ENCODE data around the gene ENO1. TPM values are rescaled to one million over a fixed set of nuclear protein-coding genes. Genes with fewer than 3 reads are reported as not detected.

Gene ENO1
- total and polyA plus RNA-seq, 2 experiments from 2014 or later, result 910 to 1,831 TPM

DNA sequence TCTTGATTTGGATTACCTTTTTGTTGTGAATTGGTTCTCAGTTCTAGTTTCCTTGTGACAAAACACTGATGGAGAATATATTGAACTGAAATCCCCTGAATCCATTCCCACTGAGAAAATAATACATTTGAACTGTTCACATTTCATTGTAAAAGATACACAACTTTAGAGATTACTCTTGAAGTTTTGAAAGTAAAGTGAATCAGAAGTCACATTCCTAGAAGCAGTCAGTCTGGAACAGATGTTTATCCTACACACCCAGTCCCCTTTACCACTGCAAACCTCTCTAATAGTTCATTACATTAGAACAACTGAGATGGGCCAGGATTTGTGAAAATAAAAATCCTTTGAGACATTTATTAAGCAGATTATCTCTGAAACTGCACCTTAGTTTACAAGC lies 64.5 kb downstream of the ENO1 start (continued):
- TF ChIP-seq, protein P1, sequence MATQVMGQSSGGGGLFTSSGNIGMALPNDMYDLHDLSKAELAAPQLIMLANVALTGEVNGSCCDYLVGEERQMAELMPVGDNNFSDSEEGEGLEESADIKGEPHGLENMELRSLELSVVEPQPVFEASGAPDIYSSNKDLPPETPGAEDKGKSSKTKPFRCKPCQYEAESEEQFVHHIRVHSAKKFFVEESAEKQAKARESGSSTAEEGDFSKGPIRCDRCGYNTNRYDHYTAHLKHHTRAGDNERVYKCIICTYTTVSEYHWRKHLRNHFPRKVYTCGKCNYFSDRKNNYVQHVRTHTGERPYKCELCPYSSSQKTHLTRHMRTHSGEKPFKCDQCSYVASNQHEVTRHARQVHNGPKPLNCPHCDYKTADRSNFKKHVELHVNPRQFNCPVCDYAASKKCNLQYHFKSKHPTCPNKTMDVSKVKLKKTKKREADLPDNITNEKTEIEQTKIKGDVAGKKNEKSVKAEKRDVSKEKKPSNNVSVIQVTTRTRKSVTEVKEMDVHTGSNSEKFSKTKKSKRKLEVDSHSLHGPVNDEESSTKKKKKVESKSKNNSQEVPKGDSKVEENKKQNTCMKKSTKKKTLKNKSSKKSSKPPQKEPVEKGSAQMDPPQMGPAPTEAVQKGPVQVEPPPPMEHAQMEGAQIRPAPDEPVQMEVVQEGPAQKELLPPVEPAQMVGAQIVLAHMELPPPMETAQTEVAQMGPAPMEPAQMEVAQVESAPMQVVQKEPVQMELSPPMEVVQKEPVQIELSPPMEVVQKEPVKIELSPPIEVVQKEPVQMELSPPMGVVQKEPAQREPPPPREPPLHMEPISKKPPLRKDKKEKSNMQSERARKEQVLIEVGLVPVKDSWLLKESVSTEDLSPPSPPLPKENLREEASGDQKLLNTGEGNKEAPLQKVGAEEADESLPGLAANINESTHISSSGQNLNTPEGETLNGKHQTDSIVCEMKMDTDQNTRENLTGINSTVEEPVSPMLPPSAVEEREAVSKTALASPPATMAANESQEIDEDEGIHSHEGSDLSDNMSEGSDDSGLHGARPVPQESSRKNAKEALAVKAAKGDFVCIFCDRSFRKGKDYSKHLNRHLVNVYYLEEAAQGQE (IDR thresholded peaks at IDR 0.05; ENCODE audit: unreplicated experiment), result no peak
- TF ChIP-seq STAT1 (IDR thresholded peaks at IDR 0.05; ENCODE audit: unreplicated experiment) (no peak), CREB1 (CRISPR knock-in tag; IDR thresholded peaks at IDR 0.05; ENCODE audit: low read depth) (no peak), NANOG (IDR thresholded peaks at IDR 0.05; ENCODE audit: borderline replicate concordance) (no peak), ZNF331 (CRISPR knock-in tag; IDR thresholded peaks at IDR 0.05; ENCODE audit: low read depth) (no peak)

DNA sequence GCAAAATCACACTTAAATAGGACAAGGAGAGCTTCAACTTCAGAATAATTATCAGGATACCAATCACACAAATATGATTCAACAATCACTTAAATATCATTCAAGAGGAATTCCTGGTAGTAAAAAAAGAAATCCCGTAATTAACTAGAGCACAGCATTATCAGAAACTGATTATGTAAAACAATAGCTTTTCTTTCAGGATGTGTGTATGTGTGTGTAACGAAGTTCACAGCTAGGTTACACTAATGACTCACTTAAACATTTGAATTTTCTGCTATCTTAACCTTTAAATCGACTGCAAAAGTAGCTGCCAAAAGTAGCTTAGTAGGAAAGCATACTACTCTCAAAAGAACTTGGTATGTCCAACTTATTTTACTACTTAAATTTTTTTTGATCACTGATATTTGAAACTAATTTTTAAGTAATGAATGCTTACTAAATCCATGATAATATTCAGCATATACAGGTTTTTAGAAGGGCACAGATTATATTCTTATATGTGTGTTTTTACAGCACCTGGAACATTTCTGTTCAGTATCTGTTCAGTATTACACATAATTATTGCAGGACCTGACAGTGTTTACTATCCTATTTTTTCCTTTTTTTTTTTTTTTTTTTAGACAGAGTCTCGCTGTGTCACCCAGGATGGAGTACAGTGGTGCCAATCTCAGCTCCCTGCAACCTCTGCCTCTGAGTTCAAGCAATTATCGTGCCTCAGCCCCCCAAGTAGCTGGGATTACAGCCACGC lies 65.3 kb downstream of the ENO1 start:
- H3K4me3 Mint-ChIP-seq, result no peak overlapping the region
- Histone ChIP-seq H4K20me1 (replicated peaks; ENCODE audit: insufficient read depth) (peaks cover 11% of the 10 kb centered on the region), H2AFZ (no peak overlapping the region), H3K36me3 (ENCODE audit: insufficient read depth) (no peaks in the 10 kb centered on the region), H3K4me1 (ENCODE audit: insufficient read depth) (peaks cover 19% of the 10 kb centered on the region), H3K27ac (ENCODE audit: low read depth) (no peak overlapping the region), H3K27me3 (ENCODE audit: insufficient read depth) (no peaks in the 10 kb centered on the region), H3F3A (replicated peaks; ENCODE audit: low read depth) (peaks cover 3% of the 10 kb centered on the region), H3K4me3 (no peak overlapping the region), H3K4me2 (no peak overlapping the region), H3K9me2 (ENCODE audit: insufficient read depth) (no peaks in the 10 kb centered on the region), H3K79me2 (replicated peaks; ENCODE audit: insufficient read depth) (peaks cover 88% of the 10 kb centered on the region)
- peaks cover 6% of the 10 kb centered on the region for H3K27me3 Mint-ChIP-seq (ENCODE audit: insufficient read depth, low read depth, poor library complexity)
- peak overlapping the region; percentile 48; the same call in 1 of the 2 replicates for H3K27ac Mint-ChIP-seq
- ATAC-seq (no peak), DNase-seq (ENCODE audit: low spot score) (no peak)
- H3K36me3 Mint-ChIP-seq (ENCODE audit: low read depth), result no peaks in the 10 kb centered on the region; the same call in 2 of the 3 replicates
- peaks cover 33% of the 10 kb centered on the region for H3K4me1 Mint-ChIP-seq
- no peaks in the 10 kb centered on the region for H3K9me3 Mint-ChIP-seq
- TF ChIP-seq EZH2 (IDR thresholded peaks at IDR 0.05; ENCODE audit: low read depth, unreplicated experiment) (no peak), CREB1 (CRISPR knock-in tag; IDR thresholded peaks at IDR 0.05; ENCODE audit: low read depth) (no peak), NANOG (IDR thresholded peaks at IDR 0.05; ENCODE audit: borderline replicate concordance) (no peak), POLR2AphosphoS5 (IDR thresholded peaks at IDR 0.05; ENCODE audit: low read depth) (no peak), ZNF331 (CRISPR knock-in tag; IDR thresholded peaks at IDR 0.05; ENCODE audit: low read depth) (no peak), JUNB (IDR thresholded peaks at IDR 0.05; ENCODE audit: unreplicated experiment) (no peak), ZNF114 (CRISPR knock-in tag; IDR thresholded peaks at IDR 0.05) (no peak)
- TF ChIP-seq, protein P2, sequence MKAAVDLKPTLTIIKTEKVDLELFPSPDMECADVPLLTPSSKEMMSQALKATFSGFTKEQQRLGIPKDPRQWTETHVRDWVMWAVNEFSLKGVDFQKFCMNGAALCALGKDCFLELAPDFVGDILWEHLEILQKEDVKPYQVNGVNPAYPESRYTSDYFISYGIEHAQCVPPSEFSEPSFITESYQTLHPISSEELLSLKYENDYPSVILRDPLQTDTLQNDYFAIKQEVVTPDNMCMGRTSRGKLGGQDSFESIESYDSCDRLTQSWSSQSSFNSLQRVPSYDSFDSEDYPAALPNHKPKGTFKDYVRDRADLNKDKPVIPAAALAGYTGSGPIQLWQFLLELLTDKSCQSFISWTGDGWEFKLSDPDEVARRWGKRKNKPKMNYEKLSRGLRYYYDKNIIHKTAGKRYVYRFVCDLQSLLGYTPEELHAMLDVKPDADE (IDR thresholded peaks at IDR 0.05), result no peak
- TF ChIP-seq, protein P3, sequence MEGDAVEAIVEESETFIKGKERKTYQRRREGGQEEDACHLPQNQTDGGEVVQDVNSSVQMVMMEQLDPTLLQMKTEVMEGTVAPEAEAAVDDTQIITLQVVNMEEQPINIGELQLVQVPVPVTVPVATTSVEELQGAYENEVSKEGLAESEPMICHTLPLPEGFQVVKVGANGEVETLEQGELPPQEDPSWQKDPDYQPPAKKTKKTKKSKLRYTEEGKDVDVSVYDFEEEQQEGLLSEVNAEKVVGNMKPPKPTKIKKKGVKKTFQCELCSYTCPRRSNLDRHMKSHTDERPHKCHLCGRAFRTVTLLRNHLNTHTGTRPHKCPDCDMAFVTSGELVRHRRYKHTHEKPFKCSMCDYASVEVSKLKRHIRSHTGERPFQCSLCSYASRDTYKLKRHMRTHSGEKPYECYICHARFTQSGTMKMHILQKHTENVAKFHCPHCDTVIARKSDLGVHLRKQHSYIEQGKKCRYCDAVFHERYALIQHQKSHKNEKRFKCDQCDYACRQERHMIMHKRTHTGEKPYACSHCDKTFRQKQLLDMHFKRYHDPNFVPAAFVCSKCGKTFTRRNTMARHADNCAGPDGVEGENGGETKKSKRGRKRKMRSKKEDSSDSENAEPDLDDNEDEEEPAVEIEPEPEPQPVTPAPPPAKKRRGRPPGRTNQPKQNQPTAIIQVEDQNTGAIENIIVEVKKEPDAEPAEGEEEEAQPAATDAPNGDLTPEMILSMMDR (conservative IDR thresholded peaks at IDR 0.05; ENCODE audit: low read depth in 2 of 2), result no peak
- TF ChIP-seq, protein P4, sequence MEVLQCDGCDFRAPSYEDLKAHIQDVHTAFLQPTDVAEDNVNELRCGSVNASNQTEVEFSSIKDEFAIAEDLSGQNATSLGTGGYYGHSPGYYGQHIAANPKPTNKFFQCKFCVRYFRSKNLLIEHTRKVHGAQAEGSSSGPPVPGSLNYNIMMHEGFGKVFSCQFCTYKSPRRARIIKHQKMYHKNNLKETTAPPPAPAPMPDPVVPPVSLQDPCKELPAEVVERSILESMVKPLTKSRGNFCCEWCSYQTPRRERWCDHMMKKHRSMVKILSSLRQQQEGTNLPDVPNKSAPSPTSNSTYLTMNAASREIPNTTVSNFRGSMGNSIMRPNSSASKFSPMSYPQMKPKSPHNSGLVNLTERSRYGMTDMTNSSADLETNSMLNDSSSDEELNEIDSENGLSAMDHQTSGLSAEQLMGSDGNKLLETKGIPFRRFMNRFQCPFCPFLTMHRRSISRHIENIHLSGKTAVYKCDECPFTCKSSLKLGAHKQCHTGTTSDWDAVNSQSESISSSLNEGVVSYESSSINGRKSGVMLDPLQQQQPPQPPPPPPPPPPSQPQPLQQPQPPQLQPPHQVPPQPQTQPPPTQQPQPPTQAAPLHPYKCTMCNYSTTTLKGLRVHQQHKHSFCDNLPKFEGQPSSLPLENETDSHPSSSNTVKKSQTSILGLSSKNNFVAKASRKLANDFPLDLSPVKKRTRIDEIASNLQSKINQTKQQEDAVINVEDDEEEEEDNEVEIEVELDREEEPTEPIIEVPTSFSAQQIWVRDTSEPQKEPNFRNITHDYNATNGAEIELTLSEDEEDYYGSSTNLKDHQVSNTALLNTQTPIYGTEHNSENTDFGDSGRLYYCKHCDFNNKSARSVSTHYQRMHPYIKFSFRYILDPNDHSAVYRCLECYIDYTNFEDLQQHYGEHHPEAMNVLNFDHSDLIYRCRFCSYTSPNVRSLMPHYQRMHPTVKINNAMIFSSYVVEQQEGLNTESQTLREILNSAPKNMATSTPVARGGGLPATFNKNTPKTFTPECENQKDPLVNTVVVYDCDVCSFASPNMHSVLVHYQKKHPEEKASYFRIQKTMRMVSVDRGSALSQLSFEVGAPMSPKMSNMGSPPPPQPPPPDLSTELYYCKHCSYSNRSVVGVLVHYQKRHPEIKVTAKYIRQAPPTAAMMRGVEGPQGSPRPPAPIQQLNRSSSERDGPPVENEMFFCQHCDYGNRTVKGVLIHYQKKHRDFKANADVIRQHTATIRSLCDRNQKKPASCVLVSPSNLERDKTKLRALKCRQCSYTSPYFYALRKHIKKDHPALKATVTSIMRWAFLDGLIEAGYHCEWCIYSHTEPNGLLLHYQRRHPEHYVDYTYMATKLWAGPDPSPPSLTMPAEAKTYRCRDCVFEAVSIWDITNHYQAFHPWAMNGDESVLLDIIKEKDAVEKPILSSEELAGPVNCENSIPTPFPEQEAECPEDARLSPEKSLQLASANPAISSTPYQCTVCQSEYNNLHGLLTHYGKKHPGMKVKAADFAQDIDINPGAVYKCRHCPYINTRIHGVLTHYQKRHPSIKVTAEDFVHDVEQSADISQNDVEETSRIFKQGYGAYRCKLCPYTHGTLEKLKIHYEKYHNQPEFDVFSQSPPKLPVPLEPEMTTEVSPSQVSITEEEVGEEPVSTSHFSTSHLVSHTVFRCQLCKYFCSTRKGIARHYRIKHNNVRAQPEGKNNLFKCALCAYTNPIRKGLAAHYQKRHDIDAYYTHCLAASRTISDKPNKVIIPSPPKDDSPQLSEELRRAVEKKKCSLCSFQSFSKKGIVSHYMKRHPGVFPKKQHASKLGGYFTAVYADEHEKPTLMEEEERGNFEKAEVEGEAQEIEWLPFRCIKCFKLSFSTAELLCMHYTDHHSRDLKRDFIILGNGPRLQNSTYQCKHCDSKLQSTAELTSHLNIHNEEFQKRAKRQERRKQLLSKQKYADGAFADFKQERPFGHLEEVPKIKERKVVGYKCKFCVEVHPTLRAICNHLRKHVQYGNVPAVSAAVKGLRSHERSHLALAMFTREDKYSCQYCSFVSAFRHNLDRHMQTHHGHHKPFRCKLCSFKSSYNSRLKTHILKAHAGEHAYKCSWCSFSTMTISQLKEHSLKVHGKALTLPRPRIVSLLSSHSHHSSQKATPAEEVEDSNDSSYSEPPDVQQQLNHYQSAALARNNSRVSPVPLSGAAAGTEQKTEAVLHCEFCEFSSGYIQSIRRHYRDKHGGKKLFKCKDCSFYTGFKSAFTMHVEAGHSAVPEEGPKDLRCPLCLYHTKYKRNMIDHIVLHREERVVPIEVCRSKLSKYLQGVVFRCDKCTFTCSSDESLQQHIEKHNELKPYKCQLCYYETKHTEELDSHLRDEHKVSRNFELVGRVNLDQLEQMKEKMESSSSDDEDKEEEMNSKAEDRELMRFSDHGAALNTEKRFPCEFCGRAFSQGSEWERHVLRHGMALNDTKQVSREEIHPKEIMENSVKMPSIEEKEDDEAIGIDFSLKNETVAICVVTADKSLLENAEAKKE (CRISPR knock-in tag; IDR thresholded peaks at IDR 0.05), result no peak
